ENCODE results near the gene APP.

GRCh38 chr21:25936776-25937175, 233.8 kb downstream of the APP start:
- TF ChIP-seq ZBTB11 (tag by site-specific recombination; conservative IDR thresholded peaks at IDR 0.05; ENCODE audit: low read depth), result no peak
- TF ChIP-seq ZNF785 (tag by site-specific recombination; IDR thresholded peaks at IDR 0.05), result no peak

All from HEK293 (cell line).